ENCODE data around the gene RASAL3.

RASAL3 gene

GRCh38 chr19:15449620-15450527 lies 14.5 kb downstream of the RASAL3 start, which contains the start of gene WIZ:
WIZ (minus strand) TSS chr19:15449956; CDS start chr19:15448307, 1,649 bp downstream.
- DNase-seq (ENCODE audit: low spot score), result peak; percentile 97

GRCh38 chr19:15448778-15449619 lies 15.3 kb downstream of the RASAL3 start:
- peak; percentile 60 for DNase-seq (ENCODE audit: low spot score)

GRCh38 chr19:15448044-15448777 lies 16.1 kb downstream of the RASAL3 start:
- no peak for DNase-seq (ENCODE audit: low spot score)

- no peak for DNase-seq (ENCODE audit: low spot score)
Observed at GRCh38 chr19:15447057-15447456, 17.3 kb downstream of the RASAL3 start.

- DNase-seq (ENCODE audit: low spot score), result no peak
Observed at GRCh38 chr19:15445807-15446376, 18.5 kb downstream of the RASAL3 start.

GRCh38 chr19:15445227-15445605 lies 19.1 kb downstream of the RASAL3 start:
- no peak for DNase-seq (ENCODE audit: low spot score)

- DNase-seq (ENCODE audit: low spot score), result no peak
Observed at GRCh38 chr19:15444505-15445226, 19.7 kb downstream of the RASAL3 start.

GRCh38 chr19:15443838-15444237 lies 20.5 kb downstream of the RASAL3 start:
- DNase-seq (ENCODE audit: low spot score), result no peak

- DNase-seq (ENCODE audit: low spot score), result no peak
Observed at GRCh38 chr19:15443325-15443724, 21.0 kb downstream of the RASAL3 start.

- DNase-seq (ENCODE audit: low spot score), result no peak
Observed at GRCh38 chr19:15442142-15442920, 22.0 kb downstream of the RASAL3 start.

- DNase-seq (ENCODE audit: low spot score), result no peak
Observed at GRCh38 chr19:15441317-15441716, 23.0 kb downstream of the RASAL3 start.

- DNase-seq (ENCODE audit: low spot score), result no peak
Observed at GRCh38 chr19:15439821-15440641, 24.3 kb downstream of the RASAL3 start.

GRCh38 chr19:15439078-15439799 lies 25.1 kb downstream of the RASAL3 start:
- DNase-seq (ENCODE audit: low spot score), result no peak

GRCh38 chr19:15438577-15438976 lies 25.8 kb downstream of the RASAL3 start:
- no peak for DNase-seq (ENCODE audit: low spot score)

- no peak for DNase-seq (ENCODE audit: low spot score)
Observed at GRCh38 chr19:15438124-15438496, 26.2 kb downstream of the RASAL3 start.

GRCh38 chr19:15437355-15438123 lies 26.8 kb downstream of the RASAL3 start:
- DNase-seq (ENCODE audit: low spot score), result peak; percentile 70

GRCh38 chr19:15436826-15437110 lies 27.6 kb downstream of the RASAL3 start:
- DNase-seq (ENCODE audit: low spot score), result no peak
